GM18526 (cell line): Measurements from ENCODE around the gene MRPS10.

ENCODE experiments used
- POLR2A ChIP-seq: IDR thresholded peaks from 3 replicates; pipeline ENCODE4 v1.6.1; 2011; ENCODE audit not compliant: insufficient read length; ENCODE audit errors: extremely low read depth

Gene MRPS10

DNA sequence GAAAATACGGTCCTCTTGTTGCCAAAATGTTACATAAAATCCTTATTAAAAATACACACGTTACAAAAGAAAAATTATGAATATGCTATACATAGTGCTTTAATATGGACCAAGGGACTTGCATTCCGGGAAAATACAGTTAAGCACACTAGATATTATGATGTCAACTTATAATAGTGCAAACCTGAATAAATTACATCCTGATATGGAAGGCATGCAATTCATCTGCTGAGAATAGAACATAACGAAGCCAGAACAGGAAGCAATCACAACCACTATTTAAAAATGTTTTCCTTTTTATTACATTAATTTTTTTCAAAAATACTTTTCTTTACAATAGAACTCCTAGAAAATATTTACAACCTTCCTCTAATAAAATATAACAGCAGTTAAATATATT, 7.8 kb upstream of the MRPS10 start:
- TF ChIP-seq POLR2A: no peak

DNA sequence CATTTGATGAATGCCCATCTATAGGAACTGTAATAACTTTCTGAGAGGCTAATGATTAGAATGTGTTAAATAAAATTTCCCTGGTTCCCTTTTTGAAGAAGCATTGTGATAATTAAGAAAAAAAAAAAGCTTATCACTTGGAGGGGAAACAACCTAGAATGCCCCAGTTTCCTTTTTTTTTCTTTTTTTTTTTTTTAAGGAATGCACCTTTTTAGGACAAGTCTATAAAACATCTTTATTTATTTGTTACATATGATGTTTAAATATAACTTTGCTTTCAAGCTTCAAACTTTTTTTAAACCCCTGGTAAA, 7.3 kb upstream of the MRPS10 start:
- TF ChIP-seq POLR2A: no peak

DNA sequence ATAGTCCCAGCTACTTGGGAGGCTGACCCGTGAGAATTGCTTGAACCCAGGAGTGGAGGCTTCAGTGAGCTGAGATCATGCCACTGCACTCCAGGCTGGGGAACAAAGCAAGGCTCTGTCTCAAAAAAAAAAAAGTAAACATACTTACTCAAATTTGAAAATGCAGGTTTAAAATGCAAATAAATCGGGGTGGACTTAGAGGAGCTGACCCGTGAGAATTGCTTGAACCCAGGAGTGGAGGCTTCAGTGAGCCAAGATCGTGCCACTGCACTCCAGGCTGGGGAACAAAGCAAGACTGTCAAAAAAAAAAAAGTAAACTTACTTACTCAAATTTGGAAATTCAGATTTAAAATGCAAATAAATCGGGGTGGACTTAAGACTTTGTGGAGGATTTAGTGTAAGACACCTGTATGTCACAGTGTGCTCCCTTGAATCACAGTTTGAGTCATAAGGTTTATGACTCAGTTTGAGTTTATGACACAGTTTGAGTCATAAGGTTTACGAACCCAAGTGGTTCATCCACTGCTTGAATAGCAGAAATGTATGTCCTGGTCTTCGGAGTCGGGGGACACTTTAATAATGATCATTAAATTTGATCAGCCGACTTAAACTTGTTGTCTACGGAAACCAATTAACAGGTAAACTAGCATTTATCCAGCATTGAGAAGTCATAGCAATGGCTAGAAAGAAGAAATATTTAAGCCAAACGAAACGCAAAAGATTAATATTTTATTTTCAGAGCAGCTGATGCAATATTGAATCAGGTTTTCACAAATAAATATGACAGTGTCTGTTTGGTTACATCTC, 6.8 kb upstream of the MRPS10 start:
- TF ChIP-seq POLR2A: no peak

DNA sequence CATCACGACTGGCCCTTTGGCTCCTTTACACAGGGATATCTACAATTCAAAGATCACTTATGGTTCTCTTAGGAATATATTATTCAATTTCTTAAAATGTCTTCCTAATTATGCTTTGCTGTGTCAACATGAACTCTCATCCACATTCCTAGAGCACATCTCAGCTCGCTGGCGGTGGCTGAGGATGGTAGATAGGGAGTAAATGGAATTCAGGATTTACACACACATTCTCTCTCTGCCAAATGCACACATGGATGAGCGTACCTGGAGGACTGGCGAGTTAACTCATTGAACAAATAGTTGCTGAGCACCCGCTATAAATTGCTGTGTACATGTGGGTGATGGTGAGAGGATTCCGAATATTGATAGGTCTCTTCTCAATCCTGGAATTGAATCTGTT, 4.8 kb upstream of the MRPS10 start:
- no peak for TF ChIP-seq POLR2A

DNA sequence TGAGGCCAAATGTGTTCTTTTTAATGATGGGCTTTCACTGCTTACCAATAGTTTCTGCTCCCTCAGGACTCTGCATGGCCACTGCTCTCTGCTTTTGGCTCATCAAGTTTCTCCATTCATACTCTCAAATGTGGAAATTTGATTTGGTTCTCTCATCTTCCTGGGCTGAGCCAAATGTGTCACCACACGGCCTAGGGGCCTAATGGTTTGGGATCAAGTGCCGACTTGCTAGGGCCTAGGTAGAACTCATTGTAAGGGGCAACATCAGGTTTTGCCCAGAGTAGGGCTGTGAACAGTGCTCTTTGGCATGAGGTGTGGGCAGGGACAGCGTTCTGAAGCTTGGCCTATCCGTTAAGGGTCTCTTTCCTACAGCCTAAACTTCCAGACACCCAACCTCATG, 3.9 kb upstream of the MRPS10 start:
- TF ChIP-seq POLR2A: no peak

DNA sequence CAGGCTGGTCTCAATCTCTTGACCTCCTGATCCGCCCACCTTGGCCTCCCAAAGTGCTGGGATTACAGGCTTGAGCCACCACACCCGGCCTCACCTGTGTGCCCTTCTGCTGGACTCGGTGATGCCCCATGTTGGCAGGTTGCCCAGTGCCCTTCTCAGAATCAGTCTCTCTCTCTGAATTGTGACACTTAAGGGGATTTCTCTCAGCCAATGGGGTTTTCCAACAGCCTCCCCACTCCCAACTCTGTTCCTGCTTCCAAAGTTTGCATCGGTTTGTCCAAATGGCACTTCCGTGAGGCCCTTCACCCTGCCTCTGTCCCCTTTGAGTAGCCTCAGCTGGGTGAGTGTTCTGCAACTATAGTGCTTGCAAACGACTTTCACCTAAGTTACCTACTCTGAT, 3.1 kb upstream of the MRPS10 start:
- TF ChIP-seq POLR2A: no peak

DNA sequence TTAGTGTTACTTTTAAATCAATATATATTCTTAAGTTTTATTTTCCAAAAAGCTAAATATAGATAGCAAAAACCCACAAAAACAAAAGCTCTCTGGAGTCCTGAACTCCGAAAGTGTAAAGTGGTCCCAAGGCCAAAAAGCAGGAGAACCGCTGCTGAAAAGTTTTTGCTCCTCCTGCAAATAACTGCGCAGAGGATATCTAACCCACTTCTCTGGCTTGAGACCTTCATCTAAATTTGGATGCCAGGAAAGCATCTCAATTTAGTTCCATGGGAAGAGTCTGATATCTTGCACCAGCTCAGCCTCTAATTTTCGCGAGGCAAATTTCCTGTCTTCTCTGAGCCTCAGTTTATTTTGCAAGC, 523 bp downstream of the MRPS10 start:
- TF ChIP-seq POLR2A: no peak

DNA sequence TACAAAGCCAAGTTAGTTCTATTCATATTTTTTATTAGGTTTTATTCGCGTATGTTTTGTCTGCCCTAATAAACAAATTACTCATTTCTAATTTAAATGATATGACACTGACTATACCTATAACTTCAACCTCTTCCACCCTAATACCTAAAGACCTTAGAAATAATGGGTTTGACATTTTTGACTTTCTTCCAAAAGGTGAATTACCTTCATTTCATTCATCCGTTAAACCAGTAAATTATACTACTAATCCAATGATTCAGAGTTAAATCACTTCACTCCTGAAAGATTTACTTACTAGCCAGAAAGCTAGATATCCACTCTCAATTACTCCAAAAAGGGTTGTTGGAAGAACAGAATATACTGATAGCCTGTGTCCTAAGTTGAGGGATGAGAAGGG, 5.2 kb downstream of the MRPS10 start:
- TF ChIP-seq POLR2A: no peak

DNA sequence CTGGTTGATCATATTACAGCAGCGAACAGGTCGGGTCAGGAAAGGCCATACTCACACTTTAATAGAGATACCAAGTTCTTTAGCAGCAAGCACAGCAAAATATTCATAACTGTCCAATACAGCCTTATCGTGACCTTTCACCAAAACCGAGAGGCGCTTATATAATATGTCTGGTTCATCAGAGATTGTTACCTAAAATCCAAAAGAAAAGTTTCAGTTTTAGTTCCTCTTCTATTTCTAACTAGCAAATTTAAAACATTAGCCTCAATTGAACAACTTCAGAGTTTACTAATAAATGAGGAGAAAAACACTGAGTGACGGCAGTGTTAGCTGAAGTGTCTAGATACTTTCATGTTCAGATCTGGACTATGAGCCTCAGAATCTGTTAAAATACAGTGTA, 5.9 kb downstream of the MRPS10 start:
- no peak for TF ChIP-seq POLR2A

DNA sequence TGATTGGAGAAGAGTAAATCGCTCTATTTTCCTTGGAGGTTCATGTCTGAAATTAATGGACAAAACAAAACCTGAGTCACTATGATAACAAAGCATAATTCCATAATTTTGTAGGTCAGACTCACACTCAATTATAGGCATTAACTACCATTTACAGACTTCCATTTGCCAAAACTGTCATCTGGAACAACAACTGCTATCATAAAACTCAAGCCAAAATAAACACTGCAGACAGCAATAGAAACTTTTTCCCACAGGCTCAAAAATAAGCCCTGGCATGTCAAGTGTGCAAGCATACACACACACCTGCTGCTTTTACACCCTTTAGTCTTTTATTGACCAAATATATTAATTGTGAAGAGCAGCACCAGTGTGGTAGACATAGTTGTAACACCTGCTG, 7.1 kb downstream of the MRPS10 start:
- no peak for TF ChIP-seq POLR2A

DNA sequence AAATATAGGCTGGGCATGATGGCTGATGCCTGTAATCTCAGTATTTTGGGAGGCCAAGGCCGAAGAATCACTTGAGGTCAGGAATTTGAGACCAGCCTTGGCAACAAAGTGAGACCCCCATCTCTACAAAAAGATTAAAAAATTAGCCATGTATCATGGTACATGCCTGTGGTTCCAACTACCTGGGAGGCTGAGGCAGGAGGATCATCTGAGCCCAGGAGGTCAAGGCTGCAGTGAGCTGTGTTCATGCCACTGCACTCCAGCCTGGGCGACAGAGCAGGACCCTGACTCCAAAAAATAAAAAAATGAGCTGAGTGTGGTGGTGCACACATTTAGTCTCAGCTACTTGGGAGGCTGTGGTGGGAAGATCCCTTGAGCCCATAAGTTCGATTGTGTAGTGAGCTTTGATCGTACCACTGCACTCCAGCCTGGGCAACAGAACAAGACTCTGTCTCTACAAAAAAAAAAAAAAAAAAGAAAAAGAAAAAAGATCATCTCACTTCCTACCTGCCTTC, 12.8 kb downstream of the MRPS10 start:
- no peak for TF ChIP-seq POLR2A

DNA sequence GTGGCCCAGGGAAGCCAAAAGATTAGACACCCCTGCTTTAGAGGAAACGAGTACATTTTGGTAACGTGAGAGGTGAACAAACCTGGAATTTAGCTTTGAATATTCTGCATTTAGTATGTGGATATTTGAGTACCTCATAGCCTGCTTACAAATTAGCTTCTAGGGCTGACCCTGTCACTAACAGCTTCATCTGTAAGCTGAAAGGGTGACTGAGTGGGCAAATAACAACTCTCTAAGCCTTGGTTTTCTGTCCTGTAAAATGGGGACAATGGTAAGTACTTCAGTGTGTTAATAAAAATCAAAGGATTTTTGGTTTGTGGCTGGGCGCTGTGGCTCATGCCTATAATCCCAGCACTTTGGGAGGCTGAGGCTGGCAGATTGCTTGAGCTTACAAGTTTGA, 14.5 kb downstream of the MRPS10 start:
- TF ChIP-seq POLR2A: no peak

DNA sequence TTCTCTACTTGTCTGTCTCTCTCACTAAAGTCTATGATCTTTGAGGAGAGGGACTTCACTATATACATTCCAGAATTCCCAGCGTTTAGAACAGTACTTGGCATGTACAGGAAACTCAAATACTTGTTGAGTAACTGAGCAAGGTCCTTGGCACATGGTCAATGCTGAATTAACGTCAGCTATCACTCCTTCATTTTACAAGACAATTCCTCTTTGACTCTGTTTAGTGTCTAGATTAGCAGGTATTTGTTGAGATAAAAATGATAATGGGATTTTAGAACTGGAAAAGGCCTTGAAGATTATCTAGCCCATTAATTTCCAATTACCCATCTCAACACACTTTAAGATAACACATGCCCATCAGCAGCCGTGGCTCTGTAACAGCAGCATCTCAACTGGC, 16.3 kb downstream of the MRPS10 start:
- TF ChIP-seq POLR2A: no peak

DNA sequence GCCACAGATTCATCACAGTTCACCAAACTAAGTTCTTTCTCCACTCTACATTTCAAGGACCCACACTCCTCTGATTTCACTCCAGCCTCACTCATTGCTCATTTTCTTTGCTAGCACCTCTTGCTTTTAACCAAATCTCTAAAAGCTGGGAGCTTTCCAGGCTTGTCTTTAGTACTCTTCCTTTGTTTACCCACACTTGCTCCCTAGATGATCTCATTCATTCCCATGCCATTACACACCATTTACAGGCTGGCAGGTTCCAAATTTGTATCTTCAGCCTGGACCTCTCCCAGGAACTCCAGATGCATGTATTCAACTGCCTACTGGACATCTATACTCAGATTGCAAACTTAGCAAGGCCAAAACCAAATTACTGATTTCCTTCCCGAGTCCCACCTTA, 17.6 kb downstream of the MRPS10 start:
- no peak for TF ChIP-seq POLR2A

DNA sequence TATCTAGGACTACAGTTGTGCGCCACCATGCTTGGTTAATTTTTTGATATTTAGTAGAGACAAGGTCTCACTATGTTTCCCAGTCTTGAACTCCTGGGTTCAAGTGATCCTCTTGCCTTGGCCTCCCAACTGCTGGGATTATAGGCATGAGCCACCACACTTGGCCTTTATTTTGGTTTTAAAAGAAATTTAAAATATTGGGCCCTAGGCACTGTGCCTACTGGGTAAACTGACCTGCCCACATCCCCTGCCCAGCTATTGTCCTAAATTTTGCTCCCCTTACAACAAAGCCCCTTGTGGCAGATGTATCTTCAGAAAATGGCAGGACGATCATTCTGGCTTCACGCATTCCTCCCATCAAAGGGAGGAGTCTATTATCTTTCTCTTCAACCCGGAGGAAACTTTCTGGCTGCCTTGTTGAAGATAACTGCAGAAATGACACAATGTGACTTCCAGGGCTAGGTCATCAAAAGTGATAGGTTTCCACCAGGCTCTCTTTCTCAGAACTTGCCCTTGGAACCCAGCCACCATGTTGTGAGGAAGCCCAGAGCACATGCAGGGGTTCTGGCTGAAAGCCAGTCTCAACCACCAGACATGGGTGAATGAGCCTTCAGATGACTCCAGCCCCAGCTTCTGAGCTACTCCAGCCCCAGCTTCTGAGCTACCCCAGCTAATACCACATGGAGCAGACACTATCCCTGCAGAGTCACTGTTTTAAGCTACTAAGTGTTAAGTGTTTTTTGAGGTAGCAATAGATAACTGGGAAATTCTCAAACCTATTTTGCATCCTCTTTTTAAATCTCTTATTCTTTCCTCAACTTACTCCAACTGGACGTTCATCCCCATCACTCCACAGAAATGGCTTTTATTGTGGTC, 18.3 kb downstream of the MRPS10 start:
- TF ChIP-seq POLR2A: no peak
